NCI-H1105 (cell line): ENCODE results near the gene PREX1.

ENCODE experiments used
- DNase-seq: peaks from one replicate; lab custom pipeline; 2025; lab: John Stamatoyannopoulos, UW

Gene PREX1

GRCh38 chr20:48658198-48658476 is 169.7 kb downstream of the PREX1 start:
- DNase-seq: no peak

DNA sequence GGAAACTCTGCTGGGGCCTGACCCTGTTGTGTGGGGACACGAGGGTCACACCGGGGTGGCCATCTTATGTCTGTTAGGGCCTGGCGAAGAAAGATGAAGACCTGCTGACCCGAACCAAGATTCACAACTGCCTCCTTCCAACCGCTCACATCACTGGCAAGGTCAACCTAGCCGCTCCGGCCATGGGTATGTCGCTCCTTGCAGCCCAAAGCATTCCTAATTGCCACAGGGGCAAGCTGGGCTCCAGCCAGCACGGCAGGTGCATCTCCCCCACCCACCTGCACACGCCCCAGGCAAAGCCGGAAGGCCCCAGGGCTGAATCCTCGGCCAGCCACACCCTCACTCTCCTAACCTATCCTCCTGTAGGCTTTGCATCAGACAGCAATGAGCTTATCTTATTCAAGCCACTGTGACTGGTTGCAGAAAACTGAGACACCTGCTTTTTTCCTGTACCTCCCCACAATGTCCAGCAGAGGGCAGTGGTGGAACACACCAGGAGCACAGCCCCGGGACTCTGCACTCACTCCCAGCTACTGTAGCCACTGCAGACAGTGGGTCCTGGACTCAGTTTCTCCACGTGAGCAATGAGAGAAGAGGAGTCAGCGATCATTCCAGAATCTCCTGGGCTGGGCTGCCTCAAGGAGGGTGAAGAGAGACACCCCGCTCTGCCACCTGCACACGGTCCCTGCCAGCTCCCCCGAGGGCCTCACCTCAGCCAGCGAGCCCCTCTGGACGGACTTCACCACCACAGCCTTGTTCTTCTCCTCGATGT is 170.2 kb downstream of the PREX1 start:
- DNase-seq: peak; percentile 52

DNA sequence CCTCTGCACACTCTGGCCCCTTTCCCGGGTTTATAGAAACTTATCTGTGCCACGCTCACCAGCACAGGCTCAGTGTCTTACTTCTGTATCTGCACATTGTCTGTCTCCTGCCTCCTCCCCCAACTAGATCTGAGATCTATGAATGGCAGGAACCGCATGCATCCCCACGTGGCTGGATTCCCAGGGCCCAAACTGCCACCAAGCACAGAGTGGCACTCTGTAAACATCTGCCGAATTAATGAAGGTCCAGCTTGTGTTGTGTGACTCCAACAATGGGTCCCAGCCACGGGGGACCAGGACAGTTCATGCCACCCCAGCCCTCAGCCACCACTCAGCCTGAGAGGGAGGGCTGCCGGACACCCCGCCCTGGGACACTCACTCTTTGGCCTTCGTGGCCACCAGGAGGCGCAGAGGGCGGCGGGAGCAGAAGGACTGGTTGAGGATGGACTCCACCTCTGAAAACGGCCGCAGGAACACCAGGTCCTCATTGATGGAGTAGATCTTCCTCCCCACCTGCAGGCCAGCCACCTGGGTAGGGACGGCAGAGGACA is 171.1 kb downstream of the PREX1 start:
- no peak for DNase-seq

DNA sequence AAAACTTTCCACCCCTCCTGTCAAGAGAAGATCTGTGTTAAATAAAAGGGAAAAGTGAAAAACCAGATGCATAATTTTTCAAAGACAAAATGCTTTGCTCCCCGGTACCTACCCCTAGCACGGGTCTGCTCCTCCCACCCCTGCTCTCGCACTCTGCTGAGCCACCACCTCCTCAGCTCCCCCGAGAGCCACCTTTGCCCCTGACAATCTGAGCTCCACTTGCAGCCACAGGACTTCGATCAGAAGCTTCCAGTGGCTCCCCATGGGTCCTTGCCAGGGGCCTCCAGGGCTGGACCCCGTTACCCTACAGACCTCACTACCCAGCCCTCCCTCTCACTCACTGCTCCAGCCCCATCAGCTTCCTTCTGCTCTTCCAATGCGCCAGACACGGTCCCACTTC is 171.7 kb downstream of the PREX1 start:
- no peak for DNase-seq

GRCh38 chr20:48653706-48654051 is 174.1 kb downstream of the PREX1 start:
- no peak for DNase-seq

- no peak for DNase-seq
Measured at GRCh38 chr20:48652961-48653705, 174.7 kb downstream of the PREX1 start.

GRCh38 chr20:48651960-48652359 is 175.8 kb downstream of the PREX1 start:
- no peak for DNase-seq

GRCh38 chr20:48651271-48651670 is 176.5 kb downstream of the PREX1 start:
- DNase-seq: no peak

DNA sequence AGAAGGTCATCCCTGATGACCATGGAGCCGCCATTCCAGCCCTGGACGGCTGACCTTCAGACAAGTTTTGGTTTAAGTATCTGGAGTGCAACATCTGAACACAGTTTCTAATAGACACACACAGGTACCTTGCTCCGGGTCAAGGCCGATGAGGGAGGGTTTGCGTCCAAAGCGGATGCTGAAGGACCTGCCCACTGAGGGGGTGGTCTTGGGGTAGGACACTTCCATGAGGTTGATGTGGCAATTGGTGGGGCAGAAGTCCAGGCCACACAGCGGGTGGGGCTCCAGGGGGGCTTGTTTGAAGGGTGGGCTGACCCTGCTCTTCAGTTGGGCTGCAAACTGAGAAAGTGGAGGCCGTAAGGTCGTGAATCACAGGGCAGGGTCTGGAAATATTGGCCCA is 177.9 kb downstream of the PREX1 start:
- no peak for DNase-seq

GRCh38 chr20:48649104-48649626 is 178.6 kb downstream of the PREX1 start:
- no peak for DNase-seq

DNA sequence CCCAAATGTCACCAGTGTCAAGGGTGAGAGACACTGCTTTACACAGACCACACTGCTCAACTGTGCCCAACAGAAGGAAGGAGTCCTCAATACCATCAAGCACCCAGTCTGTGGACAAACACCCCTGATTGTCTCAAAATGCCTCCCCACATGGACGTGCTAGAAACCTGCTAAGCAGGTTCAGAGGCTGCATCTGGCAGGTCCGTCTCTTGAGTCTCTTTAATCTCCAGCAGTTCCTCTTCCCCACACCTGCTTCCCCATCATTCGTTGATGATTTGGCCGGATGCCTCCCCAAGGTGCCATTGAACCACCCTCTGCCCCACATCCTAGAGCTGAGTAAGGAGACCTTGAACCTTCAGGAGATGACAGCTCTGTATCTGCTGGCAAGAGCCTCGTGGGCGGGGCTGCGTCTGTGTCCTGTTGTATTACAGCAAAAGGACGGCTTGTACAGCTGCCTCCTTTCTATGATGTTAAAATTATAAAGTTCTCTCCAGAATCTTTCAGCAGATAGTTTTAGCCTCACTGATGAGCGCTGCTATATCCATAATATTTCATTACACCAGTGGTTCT is 179.2 kb downstream of the PREX1 start:
- DNase-seq: peak; percentile 30

GRCh38 chr20:48647858-48648257 is 179.9 kb downstream of the PREX1 start:
- no peak for DNase-seq

DNA sequence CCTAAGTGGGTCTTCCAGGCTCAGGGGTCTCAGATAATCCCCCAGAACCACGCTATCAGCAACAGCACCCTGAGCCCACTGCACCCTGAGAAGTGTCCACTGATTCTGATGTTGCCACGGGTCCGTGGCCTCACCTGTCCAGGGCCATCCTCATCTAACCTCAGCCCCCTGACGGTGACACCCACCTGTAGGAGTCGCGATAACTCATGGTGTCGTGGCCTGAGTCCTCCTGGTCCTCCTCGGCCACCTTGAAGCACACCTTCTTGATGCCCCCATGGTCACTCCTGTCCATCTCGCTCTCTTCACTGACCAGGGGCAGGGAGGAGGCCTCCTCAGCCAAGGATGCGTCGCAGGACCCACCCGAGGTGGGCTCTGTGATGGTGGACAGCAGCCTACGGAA is 182.1 kb downstream of the PREX1 start:
- DNase-seq: no peak

- DNase-seq: no peak
Measured at GRCh38 chr20:48644286-48644828, 183.4 kb downstream of the PREX1 start.

- DNase-seq: no peak
Measured at GRCh38 chr20:48642105-48642880, 185.5 kb downstream of the PREX1 start.

- DNase-seq: no peak
Measured at GRCh38 chr20:48640871-48641270, 186.9 kb downstream of the PREX1 start.

DNA sequence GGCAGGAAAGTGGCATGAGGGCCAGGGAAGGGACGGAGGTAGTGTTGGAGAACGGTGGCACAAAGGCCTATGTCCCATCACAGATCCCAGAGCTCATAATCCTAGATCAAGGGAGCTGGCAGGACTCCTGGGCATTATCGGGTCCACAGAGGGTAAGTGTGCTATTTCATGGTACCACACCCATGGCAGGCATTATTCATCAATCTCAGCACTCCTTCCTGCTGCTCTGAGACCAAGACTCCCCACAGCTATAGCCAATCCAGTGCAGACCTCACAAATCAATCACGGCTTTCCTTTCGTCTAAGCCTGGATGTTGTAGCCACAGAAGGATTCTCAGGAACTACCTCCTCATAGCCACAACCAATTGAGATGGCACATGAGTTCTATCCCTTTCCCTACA is 187.9 kb downstream of the PREX1 start:
- no peak for DNase-seq

DNA sequence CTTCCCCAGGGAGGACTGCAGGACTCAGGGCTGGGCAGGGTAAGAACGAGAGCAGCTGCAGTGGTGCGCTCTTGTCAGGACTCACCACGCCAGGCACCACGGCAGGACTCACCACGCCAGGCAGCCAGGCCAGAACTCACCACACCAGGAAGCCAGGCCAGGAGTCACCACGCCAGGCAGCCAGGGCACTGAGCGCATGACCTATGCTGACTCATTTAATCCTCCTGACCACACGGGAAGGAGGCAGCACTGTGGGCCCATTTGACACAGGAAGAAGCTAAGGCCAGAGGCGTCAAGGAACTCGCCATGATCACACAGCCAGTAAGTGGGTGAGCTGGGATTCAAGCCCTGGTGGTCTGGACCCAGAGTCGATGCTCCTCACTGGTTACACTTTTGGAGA is 189.3 kb downstream of the PREX1 start:
- DNase-seq: no peak

DNA sequence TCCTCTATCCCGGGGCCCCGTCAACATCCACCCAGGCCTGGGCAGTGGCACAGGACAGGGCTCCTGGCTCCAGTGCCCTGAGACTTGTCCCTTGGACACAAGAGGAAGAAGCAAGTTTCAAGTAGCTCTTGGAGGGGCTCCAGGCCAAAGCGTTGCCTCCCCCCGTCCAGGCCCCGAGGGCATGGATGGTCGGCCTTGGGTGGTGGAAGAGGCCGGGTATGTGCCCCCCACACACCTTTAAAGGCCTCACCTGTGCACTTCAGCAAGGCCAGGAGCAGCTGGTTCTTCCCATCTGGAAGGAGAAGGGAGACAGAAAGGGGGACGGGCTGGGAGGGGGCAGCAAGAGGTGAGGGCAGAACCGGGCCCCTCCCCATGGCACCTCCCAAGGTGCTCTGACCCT is 190.3 kb downstream of the PREX1 start:
- DNase-seq: no peak

GRCh38 chr20:48636301-48636700 is 191.5 kb downstream of the PREX1 start:
- no peak for DNase-seq

DNA sequence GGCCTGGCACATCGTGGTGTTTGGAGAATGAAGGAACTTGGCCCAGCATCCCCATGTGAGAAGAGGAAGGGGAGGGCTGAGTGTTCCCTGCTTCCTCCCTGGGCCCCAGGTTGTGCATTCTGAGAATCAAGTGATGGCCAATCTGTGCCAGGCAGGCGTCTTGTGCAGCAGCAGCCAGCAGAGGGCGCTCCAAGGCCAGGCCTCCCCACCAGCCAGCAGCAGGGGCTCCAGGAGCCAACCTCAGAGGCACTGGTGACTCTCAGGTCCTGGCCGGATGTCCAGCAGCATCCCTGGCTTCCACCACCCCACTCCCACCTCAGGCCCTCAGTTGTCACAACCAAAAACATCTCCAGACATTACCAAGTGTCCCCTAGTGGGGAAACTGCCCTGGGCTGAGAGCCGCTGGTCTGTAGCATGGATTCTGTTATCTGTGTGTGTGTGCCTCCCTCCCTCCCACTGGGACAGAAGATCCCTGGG is 192.0 kb downstream of the PREX1 start:
- DNase-seq: peak; percentile 36

- no peak for DNase-seq
Measured at GRCh38 chr20:48635361-48635760, 192.4 kb downstream of the PREX1 start.
